GM11168 (cell line): ENCODE data around the gene SEC16A.

Experiments used
- in situ Hi-C: fragments of 300-500 bp; cut with MboI; formaldehyde crosslinking; loops from one replicate; pipeline ENCODE4 v1.12.0; 2022; ENCODE audit warnings: low sequenced_read_pairs; ENCODE audit not compliant: unreplicated experiment

Gene SEC16A

GRCh38 chr9:136391737-136392537 lies 90.9 kb downstream of the SEC16A start:
- in situ Hi-C loops, result no loop called here
